Tibial artery (tissue), 4 donors: ENCODE data around the gene MRM1.

Source experiments
- DNase-seq, 2 donors: peaks; one replicate each; pipeline ENCODE4 v3.0.0-alpha.2; 2019
- H3K27ac ChIP-seq, 2 donors: fragments of 200-600 bp; sonication (generic) in 1 of 2; 1 replicate in 1 of 2; 2 replicates in 1 of 2; pipeline ENCODE4 v1.5.1; 2018 to 2019; ENCODE audit warnings: mild to moderate bottlenecking in 1 of 2
- H3K27me3 ChIP-seq, 2 donors: fragments of 200-600 bp; sonication (generic) in 1 of 2; one replicate each; pipeline versions ENCODE4 v1.5.1 to v1.6.0; 2016 to 2019
- H3K36me3 ChIP-seq, 3 donors: fragments of 200-600 bp; sonication (generic) in 2 of 3; one replicate each; pipeline ENCODE4 v1.5.1; 2016 to 2019; ENCODE audit warnings: mild to moderate bottlenecking in 2 of 3
- H3K4me1 ChIP-seq, 4 donors: fragments of 200-600 bp; sonication (generic) in 2 of 4; 1 replicate in 3 of 4; 2 replicates in 1 of 4; pipeline ENCODE4 v1.5.1; 2016 to 2019
- H3K4me3 ChIP-seq, 2 donors: fragments of 200-600 bp; sonication (generic) in 1 of 2; 1 replicate in 1 of 2; 2 replicates in 1 of 2; pipeline ENCODE4 v1.5.1; 2018 to 2019; ENCODE audit warnings: mild to moderate bottlenecking in 2 of 2
- H3K9me3 ChIP-seq, 3 donors: fragments of 200-600 bp; sonication (generic) in 1 of 3; one replicate each; pipeline ENCODE4 v1.5.1; 2016 to 2019
- intact Hi-C: fragments of 100-400 bp; cut with DNase I; formaldehyde crosslinking; loops from one replicate; pipeline ENCODE4 v1.15.0; 2023; ENCODE audit warnings: low total_unique reads
- TF ChIP-seq, protein P1 (sequence below), 2 experiments: fragments of 200-600 bp in 1 of 2; fragments of 450-650 bp in 1 of 2; IDR thresholded peaks; one replicate each; pipeline ENCODE4 v1.5.1; 2017 to 2019; ENCODE audit warnings: antibody characterized with exemption in 2 of 2, mild to moderate bottlenecking in 1 of 2, moderate library complexity in 1 of 2

The MRM1 gene

DNA sequence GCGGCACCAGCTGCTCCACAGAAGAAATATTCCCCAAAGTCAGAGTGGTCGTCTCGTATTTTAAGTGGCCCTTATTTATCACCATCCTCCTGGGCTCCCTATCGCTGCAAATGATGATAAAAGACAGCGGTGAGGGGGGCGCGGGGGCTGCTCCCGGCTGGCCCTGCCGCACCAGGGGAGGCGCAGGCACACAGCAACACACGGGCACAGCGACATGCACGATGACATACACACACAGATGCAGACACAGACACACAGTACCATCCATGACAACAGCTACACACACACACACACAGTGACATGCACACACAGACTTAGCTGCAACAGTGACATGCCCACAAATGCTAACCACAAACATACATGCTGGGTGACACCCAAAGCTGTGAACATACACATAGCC, 52.5 kb downstream of the MRM1 start:
- Histone ChIP-seq H3K4me1 (peaks cover 0 to 8% (median 6%) of the 10 kb centered on the region in 4 donors), H3K9me3 (no peaks in the 10 kb centered on the region), H3K27ac (no peak overlapping the region), H3K27me3 (peaks cover 0 to 76% of the 10 kb centered on the region in 2 donors), H3K36me3 (no peaks in the 10 kb centered on the region), H3K4me3 (no peak overlapping the region)
- DNase-seq: no peak
- intact Hi-C loops: no loop called here
- TF ChIP-seq, protein P1, sequence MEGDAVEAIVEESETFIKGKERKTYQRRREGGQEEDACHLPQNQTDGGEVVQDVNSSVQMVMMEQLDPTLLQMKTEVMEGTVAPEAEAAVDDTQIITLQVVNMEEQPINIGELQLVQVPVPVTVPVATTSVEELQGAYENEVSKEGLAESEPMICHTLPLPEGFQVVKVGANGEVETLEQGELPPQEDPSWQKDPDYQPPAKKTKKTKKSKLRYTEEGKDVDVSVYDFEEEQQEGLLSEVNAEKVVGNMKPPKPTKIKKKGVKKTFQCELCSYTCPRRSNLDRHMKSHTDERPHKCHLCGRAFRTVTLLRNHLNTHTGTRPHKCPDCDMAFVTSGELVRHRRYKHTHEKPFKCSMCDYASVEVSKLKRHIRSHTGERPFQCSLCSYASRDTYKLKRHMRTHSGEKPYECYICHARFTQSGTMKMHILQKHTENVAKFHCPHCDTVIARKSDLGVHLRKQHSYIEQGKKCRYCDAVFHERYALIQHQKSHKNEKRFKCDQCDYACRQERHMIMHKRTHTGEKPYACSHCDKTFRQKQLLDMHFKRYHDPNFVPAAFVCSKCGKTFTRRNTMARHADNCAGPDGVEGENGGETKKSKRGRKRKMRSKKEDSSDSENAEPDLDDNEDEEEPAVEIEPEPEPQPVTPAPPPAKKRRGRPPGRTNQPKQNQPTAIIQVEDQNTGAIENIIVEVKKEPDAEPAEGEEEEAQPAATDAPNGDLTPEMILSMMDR (IDR thresholded peaks at IDR 0.05): no peak

DNA sequence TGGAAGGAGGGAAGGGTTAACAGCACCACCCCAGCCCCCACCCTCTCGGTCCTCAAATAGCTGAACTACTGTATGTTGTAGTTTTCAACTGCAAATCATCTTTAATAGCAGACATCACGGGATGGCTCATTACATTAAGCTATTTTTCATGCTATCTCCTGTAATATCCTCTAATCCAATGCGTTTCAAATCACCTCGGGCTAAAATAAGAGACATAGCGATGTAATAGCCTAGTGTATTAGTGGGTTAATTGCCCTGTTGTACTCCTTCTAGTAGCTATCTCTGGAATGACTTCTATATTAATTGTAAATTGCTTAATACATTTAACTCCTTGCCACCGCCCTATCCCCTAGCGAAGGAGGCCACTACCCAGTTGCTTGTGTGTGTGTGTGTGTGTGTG, 54.3 kb downstream of the MRM1 start:
- TF ChIP-seq, protein P1 (IDR thresholded peaks at IDR 0.05): no peak
- no peaks in the 10 kb centered on the region for H3K36me3 ChIP-seq
- H3K4me1 ChIP-seq: peaks cover 0 to 8% (median 6%) of the 10 kb centered on the region in 4 donors
- H3K4me3 ChIP-seq: no peak overlapping the region
- intact Hi-C loops: no loop called here
- no peak for DNase-seq
- no peaks in the 10 kb centered on the region for H3K9me3 ChIP-seq
- no peak overlapping the region for H3K27ac ChIP-seq
- peaks cover 0 to 81% of the 10 kb centered on the region in 2 donors for H3K27me3 ChIP-seq

DNA sequence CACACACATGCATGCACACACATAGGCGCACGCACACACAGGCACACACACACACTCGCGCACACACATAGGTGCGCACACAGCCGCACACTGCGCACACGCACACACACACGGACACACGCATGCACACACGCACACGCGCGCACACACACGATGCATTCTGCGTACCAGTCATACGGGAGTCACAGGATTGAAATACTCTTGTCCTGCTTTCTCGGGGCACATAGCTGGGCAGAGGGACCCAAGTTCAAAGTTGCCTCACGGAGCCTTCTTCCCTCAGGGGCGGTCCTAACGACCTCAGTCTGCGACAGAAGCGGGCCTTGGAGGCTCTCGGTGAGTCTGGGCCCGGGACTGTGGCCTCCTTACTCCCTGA, 56.0 kb downstream of the MRM1 start:
- H3K36me3 ChIP-seq: no peaks in the 10 kb centered on the region
- DNase-seq: no peak
- peaks cover 0 to 8% (median 6%) of the 10 kb centered on the region in 4 donors for H3K4me1 ChIP-seq
- no peaks in the 10 kb centered on the region for H3K9me3 ChIP-seq
- intact Hi-C loops: no loop called here
- H3K4me3 ChIP-seq: peak overlapping the region; percentile 32 to 45
- H3K27ac ChIP-seq: no peak overlapping the region
- TF ChIP-seq, protein P1 (IDR thresholded peaks at IDR 0.05): no peak
- peaks cover 0 to 72% of the 10 kb centered on the region in 2 donors for H3K27me3 ChIP-seq

DNA sequence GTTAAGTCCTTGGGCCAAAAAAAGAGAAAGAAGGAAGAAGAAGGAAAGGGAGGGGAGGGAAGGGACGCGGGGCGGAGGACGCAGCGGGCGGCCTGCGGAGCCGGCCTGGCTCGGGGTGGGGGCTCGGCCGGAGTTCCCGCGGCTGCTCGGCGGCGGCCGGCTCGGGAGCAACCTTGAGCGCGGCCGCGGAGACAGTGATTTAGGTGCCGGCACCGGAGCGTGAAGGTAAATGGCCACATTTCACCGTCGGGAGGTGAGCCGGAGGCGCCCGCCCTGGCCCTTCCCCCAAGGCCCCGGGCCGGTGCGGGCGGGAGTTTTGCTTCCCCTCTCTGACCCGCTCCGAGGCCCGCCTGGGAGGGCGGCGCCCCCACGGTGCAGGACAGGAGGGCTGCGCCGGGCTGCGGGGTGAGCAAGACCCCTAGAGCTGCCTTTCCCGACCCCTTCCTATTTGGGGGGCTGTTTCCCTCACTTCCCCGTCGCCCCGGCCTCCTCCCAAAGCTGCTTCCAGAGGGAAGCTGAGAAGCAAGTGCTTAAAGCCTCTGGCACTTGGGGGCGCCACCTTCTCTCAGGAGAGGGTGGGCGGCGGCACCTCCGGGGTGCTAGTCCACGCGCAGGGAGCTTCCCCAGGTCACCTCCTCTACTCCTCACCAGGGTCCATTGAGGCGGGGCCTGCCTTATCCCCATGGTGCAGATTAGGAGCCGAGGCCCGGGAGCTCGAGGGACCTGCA, 56.5 kb downstream of the MRM1 start:
- Histone ChIP-seq H3K4me1 (peaks cover 0 to 8% (median 6%) of the 10 kb centered on the region in 4 donors), H3K9me3 (no peaks in the 10 kb centered on the region), H3K36me3 (no peaks in the 10 kb centered on the region), H3K27me3 (peaks cover 0 to 67% of the 10 kb centered on the region in 2 donors), H3K27ac (no peak overlapping the region), H3K4me3 (peak overlapping the region; percentile 32 to 45)
- TF ChIP-seq, protein P1 (IDR thresholded peaks at IDR 0.05): no peak
- intact Hi-C loops: no loop called here
- peak in 1 of 2 donors; percentile 24 for DNase-seq
